NCI-H510A treated with DMSO at 0.1 percent for 48 hours (cell line): ENCODE results near the gene HEXD.
A peak's percentile ranks its signal among the peaks of the same experiment; 100 is the strongest.
"Not testable (repeated sequence)": the region's sequence is repeated elsewhere in the genome, so short reads cannot be mapped to it uniquely, and the experiment has no call there.

Experiments
- DNase-seq: peaks from one replicate; lab custom pipeline; 2025; lab: John Stamatoyannopoulos, UW

HEXD gene

GRCh38 chr17:82396601-82397435 lies 21.3 kb upstream of the HEXD start:
- DNase-seq = no peak

GRCh38 chr17:82397449-82398335 lies 20.5 kb upstream of the HEXD start:
- DNase-seq = peak; percentile 32

- DNase-seq = no peak
Measured at GRCh38 chr17:82399041-82399441, 19.1 kb upstream of the HEXD start.

- peak; percentile 72 for DNase-seq
Measured at GRCh38 chr17:82399601-82400101, 18.5 kb upstream of the HEXD start.

- DNase-seq = no peak
Measured at GRCh38 chr17:82400206-82400605, 17.9 kb upstream of the HEXD start.

GRCh38 chr17:82400830-82401229 lies 17.3 kb upstream of the HEXD start:
- DNase-seq = no peak

- no peak for DNase-seq
Measured at GRCh38 chr17:82402865-82403264, 15.3 kb upstream of the HEXD start.

- no peak for DNase-seq
Measured at GRCh38 chr17:82403662-82404660, 14.2 kb upstream of the HEXD start.

- DNase-seq = no peak
Measured at GRCh38 chr17:82405051-82405450, 13.1 kb upstream of the HEXD start.

- no peak for DNase-seq
Measured at GRCh38 chr17:82406131-82406671, 11.9 kb upstream of the HEXD start.

- no peak for DNase-seq
Measured at GRCh38 chr17:82407255-82407654, 10.9 kb upstream of the HEXD start.

GRCh38 chr17:82408288-82408937 lies 9.7 kb upstream of the HEXD start:
- DNase-seq = no peak

- DNase-seq = no peak
Measured at GRCh38 chr17:82408938-82409318, 9.2 kb upstream of the HEXD start.

- no peak for DNase-seq
Measured at GRCh38 chr17:82410014-82410716, 8.0 kb upstream of the HEXD start.

GRCh38 chr17:82411396-82412053 lies 6.6 kb upstream of the HEXD start:
- DNase-seq = no peak

GRCh38 chr17:82412081-82412480 lies 6.1 kb upstream of the HEXD start:
- not testable (repeated sequence) for DNase-seq

- peak; percentile 34 for DNase-seq
Measured at GRCh38 chr17:82412535-82413520, 5.3 kb upstream of the HEXD start.

- peak; percentile 45 for DNase-seq
Measured at GRCh38 chr17:82414548-82415281, 3.4 kb upstream of the HEXD start.
